ENCODE results near the gene DEFB128. TPM values are rescaled to one million over a fixed set of nuclear protein-coding genes. Genes with fewer than 3 reads are reported as not detected.

DEFB128 gene
- total and polyA plus RNA-seq, 2 donors (not counting 3 experiments of a cell fraction or from before 2014, with no cell fraction given), result not detected

GRCh38 chr20:227439-228105, 38.1 kb upstream of the DEFB128 start:
- ChIA-PET POLR2A (no interaction called here), CTCF (interaction anchor here (0.7 to 1.3 kb wide), 3 partner anchors 10 to 511 kb away, joined by 3 to 4 read pairs (median 3); no protein-coding TSS in a partner anchor)
- H3K79me2 ChIP-seq (ENCODE audit: control insufficient read depth, insufficient read depth, low read length), result no peaks in the 10 kb centered on the region
- no peaks in the 10 kb centered on the region for H4K20me1 ChIP-seq (replicated peaks; ENCODE audit: control insufficient read depth, extremely low read depth, insufficient read depth, low read length)
- no peaks in the 10 kb centered on the region for H3K4me1 ChIP-seq (ENCODE audit: control insufficient read depth, extremely low read depth, insufficient read depth, low read length)
- H3K9me1 ChIP-seq (replicated peaks; ENCODE audit: control insufficient read depth, extremely low read depth, insufficient read depth, low read length), result no peaks in the 10 kb centered on the region
- dilution Hi-C loops (cut with MboI; ENCODE audit: extremely low pct_ligation_motif_present, low sequenced_read_pairs) (no loop called here), intact Hi-C loops (cut with micrococcal nuclease) (no loop called here)
- no peak for DNase-seq (ENCODE audit: low read depth, low spot score)
- H3K27me3 ChIP-seq (ENCODE audit: control insufficient read depth in 2 of 2, insufficient read depth in 2 of 2, low read length in 2 of 2), result peaks cover 6 to 13% of the 10 kb centered on the region in 2 experiments
- BruUV-seq (replicated peaks), result no TSS peak
- no peak overlapping the region for H2AFZ ChIP-seq (ENCODE audit: low read depth, low read length)
- H3K27ac ChIP-seq (ENCODE audit: insufficient read depth, low read depth, low read length), result no peak overlapping the region
- H3K4me2 ChIP-seq (ENCODE audit: insufficient read depth, low read length), result no peak overlapping the region
- FAIRE-seq, result no peak
- TF ChIP-seq EZH2 (IDR thresholded peaks at IDR 0.05; ENCODE audit: borderline replicate concordance, low read depth, low read length, severe bottlenecking) (no peak), GATA2 (IDR thresholded peaks at IDR 0.05; ENCODE audit: insufficient read depth, insufficient read length, low read depth, low read length) (no peak), JUN (IDR thresholded peaks at IDR 0.05; ENCODE audit: borderline replicate concordance, insufficient read depth, insufficient read length, low read depth) (no peak), POLR2A (IDR thresholded peaks at IDR 0.05; ENCODE audit: low read depth, low read length) (no peak), MYC (IDR thresholded peaks at IDR 0.05; ENCODE audit: low read depth, low read length) (no peak), MAX (IDR thresholded peaks at IDR 0.05; ENCODE audit: insufficient read depth, insufficient read length) (no peak), POLR2AphosphoS5 (IDR thresholded peaks at IDR 0.05; ENCODE audit: insufficient read depth, low read depth, low read length) (no peak), FOS (IDR thresholded peaks at IDR 0.05; ENCODE audit: borderline replicate concordance, insufficient read depth, low read length) (no peak), CTCF (IDR thresholded peaks at IDR 0.05; ENCODE audit: extremely low read depth in 1 of 2, insufficient read depth in 1 of 2, low read depth in 1 of 2, low read length in 2 of 2) (no peak)
- no peak overlapping the region for H3K9ac ChIP-seq (replicated peaks; ENCODE audit: extremely low read depth, insufficient read depth, low read length)
- no peaks in the 10 kb centered on the region for H3K36me3 ChIP-seq (ENCODE audit: control insufficient read depth in 2 of 2, extremely low read depth in 1 of 2, insufficient read depth in 2 of 2, low read length in 2 of 2)
- no peaks in the 10 kb centered on the region for H3K9me3 ChIP-seq (replicated peaks; ENCODE audit: control insufficient read depth, insufficient read depth, low read length)
- no peak overlapping the region for H3K4me3 ChIP-seq (replicated peaks in 1 of 3; ENCODE audit: insufficient read depth in 1 of 3, low read depth in 1 of 3, low read length in 3 of 3)

Measured in endothelial cell of umbilical vein (primary cell).